Activated T-helper 2 cell treated with anti-CD3 and anti-CD28 coated beads, Interferon-gamma antibody, Interleukin-2, Interleukin-4, amounts not matched to agents 10 μg/mL and 5 μg/mL and 100 μg/mL, durations not matched to agents 14 hours and 24 hours and 36 hours (primary cell): ENCODE data around the gene MFSD2B. TPM values are rescaled to one million over a fixed set of nuclear protein-coding genes. Genes with fewer than 3 reads are reported as not detected.

Experiments used
- DNase-seq: peaks from one replicate; pipeline ENCODE4 v3.0.0; 2021; ENCODE audit warnings: low spot score
- H3K27ac Mint-ChIP-seq: one replicate; pipeline ENCODE4 v1.8.0; 2021; ENCODE audit warnings: mixed read lengths
- H3K27me3 Mint-ChIP-seq: one replicate; pipeline ENCODE4 v1.8.0; 2021; ENCODE audit warnings: low read depth, mixed read lengths
- H3K36me3 Mint-ChIP-seq: one replicate; pipeline ENCODE4 v1.8.0; 2021; ENCODE audit warnings: low read depth, mixed read lengths
- H3K4me1 Mint-ChIP-seq: one replicate; pipeline ENCODE4 v1.8.0; 2021; ENCODE audit warnings: low read depth, mixed read lengths
- H3K4me3 Mint-ChIP-seq: one replicate; pipeline ENCODE4 v1.8.0; 2021; ENCODE audit warnings: low read depth, mild to moderate bottlenecking, moderate library complexity, mixed read lengths
- H3K9me3 Mint-ChIP-seq: one replicate; pipeline ENCODE4 v1.8.0; 2021; ENCODE audit warnings: mixed read lengths
- intact Hi-C: fragments of 100-400 bp; cut with micrococcal nuclease; formaldehyde crosslinking; loops from one replicate; pipeline ENCODE4 v1.15.1; 2023
- total RNA-seq: library from RNA; stranded (reverse); gene quantifications from 2 replicates; pipeline ENCODE4 v1.2.3, GENCODE V29; 2022

The MFSD2B gene
- total RNA-seq, 1 donor from 2014 or later = 0.14 TPM

DNA sequence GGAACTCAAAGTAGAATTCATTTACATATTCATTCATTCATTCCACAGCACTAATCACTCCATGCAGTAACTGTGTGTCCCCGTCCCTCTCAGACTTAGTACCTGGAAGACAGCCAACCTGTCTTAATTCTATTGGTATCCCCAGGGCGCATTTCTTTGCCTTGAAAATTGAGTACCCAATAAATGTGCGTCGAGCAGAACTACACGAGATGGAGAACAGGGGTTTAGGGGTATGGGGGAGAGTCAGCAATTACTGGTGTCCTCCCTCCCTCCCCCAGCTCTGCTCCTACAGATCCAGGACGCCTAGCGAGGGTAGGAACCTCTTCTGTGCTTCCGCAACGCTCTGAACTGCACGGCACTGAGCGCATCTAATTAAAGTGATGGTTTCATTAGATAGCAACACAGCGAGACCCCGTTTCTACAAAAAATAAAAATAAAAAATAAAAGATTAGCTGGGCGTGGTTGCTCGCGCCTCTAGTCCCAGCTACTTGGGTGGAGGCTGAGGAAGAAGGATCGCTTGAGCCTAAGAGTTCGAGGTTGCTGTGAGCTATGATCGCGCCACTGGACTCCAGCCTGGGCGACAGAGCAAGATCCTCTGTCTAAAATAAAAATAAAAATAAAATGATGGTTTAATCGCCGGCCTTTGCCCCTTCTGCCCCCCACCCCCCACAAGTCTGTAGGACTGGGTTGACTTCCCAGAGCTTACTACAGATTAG is 39.0 kb downstream of the MFSD2B start:
- no peak for DNase-seq
- H3K4me3 Mint-ChIP-seq = peak overlapping the region; percentile 76
- no peak overlapping the region for H3K27ac Mint-ChIP-seq

GRCh38 chr2:24049485-24050021 is 39.7 kb downstream of the MFSD2B start, which contains the start of gene FKBP1B:
TSS of gene FKBP1B (plus strand) at chr2:24049741. CDS start at chr2:24049850, 109 bp downstream.
- no peaks in the 10 kb centered on the region for H3K9me3 Mint-ChIP-seq
- no peaks in the 10 kb centered on the region for H3K36me3 Mint-ChIP-seq
- DNase-seq = peak; percentile 39
- peaks cover 15% of the 10 kb centered on the region for H3K4me1 Mint-ChIP-seq
- no peak within 1 kb of the TSS for H3K27ac Mint-ChIP-seq
- H3K27me3 Mint-ChIP-seq = peaks cover 11% of the 10 kb centered on the region
- peak within 1 kb of the TSS; percentile 76 for H3K4me3 Mint-ChIP-seq
- intact Hi-C loops = loop anchor here (5.0 kb wide), 1 partner anchor 443 kb away; the partner anchor contains the start of gene NCOA1

More for the DNA sequence above, 39.0 kb downstream of the MFSD2B start:
- no peaks in the 10 kb centered on the region for H3K9me3 Mint-ChIP-seq
- intact Hi-C loops = loop anchor here (5.0 kb wide), 1 partner anchor 443 kb away; the partner anchor contains the start of gene NCOA1
- H3K36me3 Mint-ChIP-seq = no peaks in the 10 kb centered on the region
- H3K27me3 Mint-ChIP-seq = peaks cover 9% of the 10 kb centered on the region
- H3K4me1 Mint-ChIP-seq = peaks cover 15% of the 10 kb centered on the region

- DNase-seq = no peak
- no peaks in the 10 kb centered on the region for H3K36me3 Mint-ChIP-seq
- peaks cover 12% of the 10 kb centered on the region for H3K27me3 Mint-ChIP-seq
- no peak overlapping the region for H3K27ac Mint-ChIP-seq
- H3K4me1 Mint-ChIP-seq = peaks cover 11% of the 10 kb centered on the region
- H3K4me3 Mint-ChIP-seq = no peak overlapping the region
- H3K9me3 Mint-ChIP-seq = no peaks in the 10 kb centered on the region
- intact Hi-C loops = no loop called here
These were observed 40.4 kb downstream of the MFSD2B start for GRCh38 chr2:24050041-24050979.

DNA sequence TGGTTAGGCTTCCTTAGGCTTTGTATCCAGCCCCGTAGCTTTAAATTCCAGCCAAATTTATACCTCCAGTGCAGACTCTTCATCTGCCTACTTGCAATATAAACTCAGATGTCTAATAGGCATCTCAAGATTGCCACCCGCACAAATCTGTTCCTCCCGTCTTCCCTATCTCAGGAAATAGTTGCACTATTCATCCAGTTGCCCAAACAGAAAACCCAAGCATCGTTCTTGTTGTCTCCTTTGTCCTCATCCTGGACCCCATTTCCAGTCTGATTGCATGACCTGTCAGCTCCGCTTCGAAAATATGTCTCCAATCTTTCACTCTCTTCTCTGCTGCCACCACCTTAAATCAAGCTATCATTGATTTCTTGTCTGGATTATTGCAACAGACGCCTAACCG is 41.9 kb downstream of the MFSD2B start:
- Mint-ChIP-seq H3K27me3 (peaks cover 12% of the 10 kb centered on the region), H3K9me3 (no peaks in the 10 kb centered on the region), H3K4me1 (peaks cover 5% of the 10 kb centered on the region), H3K4me3 (no peak overlapping the region), H3K27ac (no peak overlapping the region), H3K36me3 (no peaks in the 10 kb centered on the region)
- intact Hi-C loops = no loop called here
- DNase-seq = no peak

DNA sequence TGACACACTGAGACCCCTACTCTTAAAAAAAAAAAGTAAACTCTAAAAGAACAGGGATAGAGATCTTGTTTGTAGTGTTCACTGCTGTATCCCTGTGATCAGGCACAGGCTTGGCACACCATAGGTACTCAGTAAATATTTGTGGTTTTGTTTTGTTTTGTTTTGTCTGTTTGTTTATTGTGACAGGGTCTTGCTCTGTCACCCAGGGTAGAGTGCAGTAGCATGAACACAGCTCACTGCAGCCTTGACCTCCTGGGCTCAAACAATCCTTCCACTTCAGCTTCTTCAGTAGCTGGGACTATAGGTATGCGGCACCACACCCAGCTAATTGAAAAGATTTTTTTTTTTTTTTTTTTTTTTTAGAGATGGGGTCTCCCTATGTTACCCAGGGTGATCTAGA is 43.1 kb downstream of the MFSD2B start:
- no peak overlapping the region for H3K27ac Mint-ChIP-seq
- H3K4me1 Mint-ChIP-seq = no peaks in the 10 kb centered on the region
- no peak overlapping the region for H3K4me3 Mint-ChIP-seq
- intact Hi-C loops = no loop called here
- no peaks in the 10 kb centered on the region for H3K36me3 Mint-ChIP-seq
- no peaks in the 10 kb centered on the region for H3K9me3 Mint-ChIP-seq
- H3K27me3 Mint-ChIP-seq = peaks cover 12% of the 10 kb centered on the region
- no peak for DNase-seq

DNA sequence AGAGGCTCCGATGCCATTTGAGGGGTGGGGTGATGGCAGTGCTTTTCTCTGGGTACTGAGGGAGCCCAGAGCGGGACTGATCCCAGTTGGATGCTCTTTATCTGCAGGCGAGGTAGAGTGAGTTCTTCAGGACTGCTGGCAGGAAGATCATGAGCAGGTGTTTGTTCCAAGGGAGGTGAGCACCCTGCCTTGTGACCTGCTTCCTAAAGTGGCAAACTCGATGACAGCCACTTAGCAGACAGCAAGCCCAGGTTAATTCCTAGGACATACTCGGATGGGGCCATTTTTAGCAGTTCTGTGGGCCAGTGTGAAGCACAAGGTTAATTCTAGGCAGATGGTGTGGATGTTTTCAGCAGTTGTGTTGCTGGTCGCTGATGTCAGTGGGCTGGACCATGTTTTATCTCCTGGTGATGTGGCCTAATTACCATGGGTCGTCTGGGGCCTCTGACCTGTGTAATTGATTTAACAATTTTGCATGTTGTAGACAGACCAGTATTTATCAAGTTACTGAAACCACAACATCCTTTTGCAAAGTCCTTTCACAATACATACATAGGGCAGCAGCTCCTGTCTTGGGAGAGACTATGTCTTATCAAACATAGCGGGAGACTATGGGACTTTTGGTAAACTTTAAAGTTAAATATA is 44.6 kb downstream of the MFSD2B start:
- no peaks in the 10 kb centered on the region for H3K4me1 Mint-ChIP-seq
- H3K4me3 Mint-ChIP-seq = no peak overlapping the region
- no peak overlapping the region for H3K27ac Mint-ChIP-seq
- intact Hi-C loops = no loop called here
- no peak for DNase-seq
- H3K27me3 Mint-ChIP-seq = peaks cover 6% of the 10 kb centered on the region
- H3K36me3 Mint-ChIP-seq = no peaks in the 10 kb centered on the region
- H3K9me3 Mint-ChIP-seq = no peaks in the 10 kb centered on the region

DNA sequence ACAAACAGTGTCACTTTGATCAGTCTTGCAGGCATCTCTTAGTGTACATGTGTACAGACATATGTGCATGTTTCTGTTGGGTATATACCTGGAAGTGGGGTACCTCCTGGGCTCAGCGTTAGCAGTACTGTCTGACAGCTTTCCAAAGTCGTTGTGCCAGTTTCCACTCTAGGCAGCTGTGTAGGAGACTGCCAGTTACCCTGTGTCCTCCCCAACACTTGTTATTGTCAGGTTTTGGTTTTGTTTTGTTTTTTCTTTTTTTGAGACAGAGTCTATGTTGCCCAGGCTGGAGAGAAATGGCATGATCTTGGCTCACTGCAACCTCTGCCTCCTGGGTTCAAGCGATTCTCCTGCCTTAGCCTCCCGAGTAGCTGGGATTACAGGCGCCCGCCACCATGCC is 45.9 kb downstream of the MFSD2B start:
- Mint-ChIP-seq H3K4me3 (no peak overlapping the region), H3K36me3 (no peaks in the 10 kb centered on the region), H3K27ac (no peak overlapping the region), H3K27me3 (peaks cover 6% of the 10 kb centered on the region), H3K9me3 (no peaks in the 10 kb centered on the region), H3K4me1 (peaks cover 3% of the 10 kb centered on the region)
- intact Hi-C loops = no loop called here
- DNase-seq = no peak

DNA sequence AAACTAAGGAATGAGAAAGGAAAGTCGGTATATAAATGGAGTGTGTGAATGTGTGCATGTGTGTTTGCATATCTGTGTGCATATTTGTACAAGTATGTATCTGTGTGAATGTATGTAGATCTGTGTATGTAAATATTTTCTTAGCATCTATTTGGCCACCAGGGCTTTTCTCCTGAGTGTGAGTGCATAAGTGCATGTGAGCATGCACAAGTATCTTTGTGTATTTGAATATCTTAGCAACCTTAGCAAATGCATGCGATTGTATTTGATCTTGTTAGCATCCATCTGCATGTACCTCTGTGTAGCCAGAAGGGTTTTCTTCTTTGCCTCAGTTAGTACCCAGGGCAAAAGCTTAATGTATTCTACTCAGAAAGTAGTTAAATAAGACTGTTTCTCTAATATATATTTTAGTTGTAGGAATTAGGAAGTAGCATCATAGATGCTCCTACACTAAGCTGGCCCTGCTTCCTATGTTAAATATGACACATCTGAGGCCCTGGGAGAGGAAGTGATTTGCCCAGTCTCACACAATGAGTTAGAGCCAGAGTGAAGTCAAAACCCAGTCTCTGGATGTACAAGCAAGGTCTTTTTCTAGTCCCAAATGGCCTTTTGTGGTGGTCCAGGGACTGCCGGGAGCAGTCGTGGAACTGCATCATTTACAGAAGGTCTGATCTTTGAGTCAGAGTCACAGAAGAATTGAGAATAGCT is 48.8 kb downstream of the MFSD2B start:
- intact Hi-C loops = no loop called here
- peaks cover 3% of the 10 kb centered on the region for H3K27me3 Mint-ChIP-seq
- H3K9me3 Mint-ChIP-seq = no peaks in the 10 kb centered on the region
- H3K36me3 Mint-ChIP-seq = no peaks in the 10 kb centered on the region
- H3K4me1 Mint-ChIP-seq = peaks cover 3% of the 10 kb centered on the region
- DNase-seq = no peak
- no peak overlapping the region for H3K27ac Mint-ChIP-seq
- H3K4me3 Mint-ChIP-seq = no peak overlapping the region

GRCh38 chr2:24065341-24065740 is 55.5 kb downstream of the MFSD2B start:
- H3K4me1 Mint-ChIP-seq = peaks cover 5% of the 10 kb centered on the region
- no peaks in the 10 kb centered on the region for H3K9me3 Mint-ChIP-seq
- intact Hi-C loops = no loop called here
- H3K27ac Mint-ChIP-seq = no peak overlapping the region
- H3K4me3 Mint-ChIP-seq = no peak overlapping the region
- no peaks in the 10 kb centered on the region for H3K27me3 Mint-ChIP-seq
- DNase-seq = no peak
- peaks cover 26% of the 10 kb centered on the region for H3K36me3 Mint-ChIP-seq

DNA sequence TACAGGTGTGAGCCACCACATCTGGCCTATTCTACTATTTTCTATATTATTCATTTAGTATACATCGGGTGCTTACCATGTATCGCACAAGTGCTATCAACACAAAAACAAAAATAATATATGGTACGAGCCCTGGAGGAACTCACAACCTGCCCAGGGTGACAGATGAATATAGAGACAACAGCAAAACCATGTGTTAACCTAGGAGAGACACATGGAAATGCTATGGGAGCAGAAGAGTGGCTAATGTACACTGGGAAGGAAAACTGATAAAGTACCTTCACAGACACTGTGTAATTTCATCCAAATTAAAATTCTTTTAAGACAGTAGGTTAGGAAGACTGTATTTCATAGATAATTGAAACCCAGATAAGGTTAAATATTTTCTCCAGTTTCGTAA is 62.4 kb downstream of the MFSD2B start:
- intact Hi-C loops = no loop called here
- Mint-ChIP-seq H3K27ac (no peak overlapping the region), H3K9me3 (no peaks in the 10 kb centered on the region), H3K4me3 (no peak overlapping the region), H3K4me1 (peaks cover 24% of the 10 kb centered on the region), H3K36me3 (peaks cover 41% of the 10 kb centered on the region), H3K27me3 (no peaks in the 10 kb centered on the region)
- DNase-seq = no peak

GRCh38 chr2:24073816-24074215 is 63.9 kb downstream of the MFSD2B start:
- H3K9me3 Mint-ChIP-seq = no peaks in the 10 kb centered on the region
- no peak overlapping the region for H3K4me3 Mint-ChIP-seq
- H3K36me3 Mint-ChIP-seq = peaks cover 29% of the 10 kb centered on the region
- H3K27me3 Mint-ChIP-seq = no peaks in the 10 kb centered on the region
- H3K4me1 Mint-ChIP-seq = peaks cover 33% of the 10 kb centered on the region
- intact Hi-C loops = no loop called here
- H3K27ac Mint-ChIP-seq = no peak overlapping the region
- DNase-seq = no peak

- H3K4me3 Mint-ChIP-seq = peak overlapping the region; percentile 97
- H3K36me3 Mint-ChIP-seq = peaks cover 21% of the 10 kb centered on the region
- H3K27ac Mint-ChIP-seq = peak overlapping the region; percentile 97
- H3K9me3 Mint-ChIP-seq = no peaks in the 10 kb centered on the region
- no peak for DNase-seq
- intact Hi-C loops = no loop called here
- peaks cover 31% of the 10 kb centered on the region for H3K4me1 Mint-ChIP-seq
- no peaks in the 10 kb centered on the region for H3K27me3 Mint-ChIP-seq
These were observed 65.4 kb downstream of the MFSD2B start for GRCh38 chr2:24075259-24075658.
